Natural killer cell (primary cell): ENCODE data around the gene PPP6R1. TPM values are rescaled to one million over a fixed set of nuclear protein-coding genes. Genes with fewer than 3 reads are reported as not detected.
A peak's percentile ranks its signal among the peaks of the same experiment; 100 is the strongest.

Source experiments
- ATAC-seq, 3 donors: fragments of 150-1000 bp in 2 of 3; fragments of 200-7000 bp in 1 of 3; cut with Tn5 transposase; 1 replicate in 1 of 3; 2 replicates in 2 of 3; pipeline ENCODE4 v1.10.0; 2021; ENCODE audit warnings: mild to moderate bottlenecking in 2 of 3, moderate library complexity in 2 of 3
- DNase-seq, 2 donors: peaks; one replicate each; pipeline versions ENCODE4 v3.0.0 to v3.0.0-alpha.2; 2013 to 2021; ENCODE audit warnings: mixed read lengths in 1 of 2
- H3K27ac ChIP-seq: one replicate; pipeline ENCODE4 v1.5.1; 2013; ENCODE audit warnings: mild to moderate bottlenecking, low read length
- H3K27me3 ChIP-seq: one replicate; pipeline ENCODE4 v1.6.1; 2013; ENCODE audit warnings: low read length; ENCODE audit not compliant: control insufficient read depth, insufficient read depth
- H3K36me3 ChIP-seq: one replicate; pipeline ENCODE4 v1.6.1; 2013; ENCODE audit warnings: low read length; ENCODE audit not compliant: control insufficient read depth, insufficient read depth
- H3K4me1 ChIP-seq: one replicate; pipeline ENCODE4 v1.6.1; 2013; ENCODE audit warnings: low read length; ENCODE audit not compliant: control insufficient read depth, insufficient read depth
- H3K4me3 ChIP-seq: one replicate; pipeline ENCODE4 v1.5.1; 2013; ENCODE audit warnings: low read length
- H3K9me3 ChIP-seq: one replicate; pipeline ENCODE4 v1.6.1; 2013; ENCODE audit warnings: low read length; ENCODE audit not compliant: control insufficient read depth, insufficient read depth
- H3K27ac Mint-ChIP-seq, 2 donors: one replicate each; pipeline ENCODE4 v1.8.0; 2022; ENCODE audit warnings: mild to moderate bottlenecking in 2 of 2, mixed read lengths in 2 of 2, moderate library complexity in 1 of 2
- H3K27me3 Mint-ChIP-seq, 2 donors: one replicate each; pipeline ENCODE4 v1.8.0; 2022; ENCODE audit warnings: low read depth in 2 of 2, mixed read lengths in 2 of 2
- H3K36me3 Mint-ChIP-seq: one replicate; pipeline ENCODE4 v1.8.0; 2022; ENCODE audit warnings: mixed read lengths
- H3K4me1 Mint-ChIP-seq, 2 donors: one replicate each; pipeline ENCODE4 v1.8.0; 2022; ENCODE audit warnings: mixed read lengths in 2 of 2
- H3K4me3 Mint-ChIP-seq: one replicate; pipeline ENCODE4 v1.8.0; 2022; ENCODE audit warnings: mild to moderate bottlenecking, moderate library complexity, mixed read lengths
- H3K9me3 Mint-ChIP-seq, 2 donors: one replicate each; pipeline ENCODE4 v1.8.0; 2022; ENCODE audit warnings: mixed read lengths in 2 of 2
- CTCF ChIP-seq: fragments of 200-600 bp; IDR thresholded peaks from one replicate; pipeline ENCODE4 v1.8.0; 2022; ENCODE audit warnings: antibody characterized with exemption
- WGBS: methylation state at CpG from one replicate; pipeline ENCODE4 v1.1.7; 2013; ENCODE audit warnings: missing lambda C conversion rate; ENCODE audit not compliant: insufficient coverage; 5-methylcytosine and 5-hydroxymethylcytosine counted together
- intact Hi-C: fragments of 100-400 bp; cut with micrococcal nuclease; formaldehyde crosslinking; loops from one replicate; pipeline ENCODE4 v1.14.2; 2022
- total RNA-seq, 4 donors: library from RNA; stranded (reverse); fragments of 120-200 nt in 1 of 4; gene quantifications; one replicate each; pipeline versions ENCODE4 v1.2.3 to v1.2.4, GENCODE V29; 2013 to 2022

The PPP6R1 gene
- total RNA-seq, 3 donors from 2014 or later (not counting 1 experiment from before 2014, with no cell fraction given) = 252 to 275 (median 260) TPM

- 96% methylated on average over 33 of the region's 36 CpGs for WGBS
- Mint-ChIP-seq H3K27ac (peak overlapping the region in 1 of 2 donors; percentile 26), H3K4me3 (no peak overlapping the region), H3K36me3 (peaks cover 8% of the 10 kb centered on the region), H3K27me3 (no peaks in the 10 kb centered on the region), H3K9me3 (no peaks in the 10 kb centered on the region), H3K4me1 (peaks cover 15 to 19% of the 10 kb centered on the region in 2 donors)
- intact Hi-C loops = no loop called here
- H3K9me3 ChIP-seq = no peaks in the 10 kb centered on the region
- DNase-seq = no peak
- no peak overlapping the region for H3K27ac ChIP-seq
- no peak overlapping the region for H3K4me3 ChIP-seq
- H3K4me1 ChIP-seq = peaks cover 36% of the 10 kb centered on the region
- no peaks in the 10 kb centered on the region for H3K27me3 ChIP-seq
- H3K36me3 ChIP-seq = peaks cover 19% of the 10 kb centered on the region
- TF ChIP-seq CTCF = no peak
- ATAC-seq = no peak
These were observed 15.3 kb upstream of the PPP6R1 start for GRCh38 chr19:55273978-55274707.

- Histone ChIP-seq H3K27ac (no peak overlapping the region), H3K4me3 (no peak overlapping the region), H3K27me3 (no peaks in the 10 kb centered on the region), H3K36me3 (peaks cover 14% of the 10 kb centered on the region), H3K9me3 (no peaks in the 10 kb centered on the region), H3K4me1 (peaks cover 24% of the 10 kb centered on the region)
- 96% methylated on average over 18 of the region's 18 CpGs for WGBS
- peak overlapping the region in 1 of 2 donors; percentile 22 for H3K27ac Mint-ChIP-seq
- no peak for ATAC-seq
- no peak overlapping the region for H3K4me3 Mint-ChIP-seq
- intact Hi-C loops = no loop called here
- TF ChIP-seq CTCF = no peak
- peaks cover 12 to 13% of the 10 kb centered on the region in 2 donors for H3K4me1 Mint-ChIP-seq
- DNase-seq = no peak
- H3K36me3 Mint-ChIP-seq = peaks cover 8% of the 10 kb centered on the region
- H3K9me3 Mint-ChIP-seq = no peaks in the 10 kb centered on the region
- no peaks in the 10 kb centered on the region for H3K27me3 Mint-ChIP-seq
These were observed 13.3 kb upstream of the PPP6R1 start for GRCh38 chr19:55272142-55272541.

- no peak overlapping the region for H3K4me3 Mint-ChIP-seq
- intact Hi-C loops = no loop called here
- H3K27ac ChIP-seq = no peak overlapping the region
- TF ChIP-seq CTCF = no peak
- DNase-seq (no peak), ATAC-seq (peak in 2 of 3 donors; percentile 26 to 36)
- H3K4me1 ChIP-seq = peaks cover 6% of the 10 kb centered on the region
- no peak overlapping the region for H3K27ac Mint-ChIP-seq
- 93% methylated on average over 22 of the region's 25 CpGs for WGBS
- peaks cover 5% of the 10 kb centered on the region in 2 donors for H3K9me3 Mint-ChIP-seq
- no peaks in the 10 kb centered on the region for H3K9me3 ChIP-seq
- no peaks in the 10 kb centered on the region for H3K27me3 ChIP-seq
- H3K4me3 ChIP-seq = no peak overlapping the region
- peaks cover 8% of the 10 kb centered on the region for H3K36me3 Mint-ChIP-seq
- H3K27me3 Mint-ChIP-seq = no peaks in the 10 kb centered on the region
- H3K36me3 ChIP-seq = peaks cover 14% of the 10 kb centered on the region
- peaks cover 0 to 9% of the 10 kb centered on the region in 2 donors for H3K4me1 Mint-ChIP-seq
These were observed 11.5 kb upstream of the PPP6R1 start for GRCh38 chr19:55270172-55270942.
